Right atrium auricular region (tissue), 2 donors: ENCODE results near the gene TIMM22. TPM values are rescaled to one million over a fixed set of nuclear protein-coding genes. Genes with fewer than 3 reads are reported as not detected.
"Not testable (repeated sequence)": the region's sequence is repeated elsewhere in the genome, so short reads cannot be mapped to it uniquely, and the experiment has no call there.

Experiments
- DNase-seq: peaks from one replicate; pipeline ENCODE4 v3.0.0-alpha.2; 2019; ENCODE audit warnings: low spot score
- H3K27ac ChIP-seq, 2 donors: fragments of 200-600 bp; sonication (generic); 1 replicate in 1 of 2; 2 replicates in 1 of 2; pipeline ENCODE4 v1.5.1; 2016 to 2019
- H3K27me3 ChIP-seq, 2 donors: fragments of 200-600 bp; sonication (generic); one replicate each; pipeline versions ENCODE4 v1.5.1 to v1.6.0; 2017 to 2019
- H3K36me3 ChIP-seq: fragments of 200-600 bp; sonication (generic); one replicate; pipeline ENCODE4 v1.5.1; 2016
- H3K4me1 ChIP-seq, 2 donors: fragments of 200-600 bp; sonication (generic); one replicate each; pipeline versions ENCODE4 v1.5.1 to v1.6.0; 2017 to 2019
- H3K4me3 ChIP-seq, 2 donors: fragments of 200-600 bp; sonication (generic); 1 replicate in 1 of 2; 2 replicates in 1 of 2; pipeline ENCODE4 v1.5.1; 2017 to 2019; ENCODE audit warnings: mild to moderate bottlenecking in 1 of 2, moderate library complexity in 1 of 2
- H3K9me3 ChIP-seq, 2 donors: fragments of 200-600 bp; sonication (generic); one replicate each; pipeline ENCODE4 v1.5.1; 2019
- total RNA-seq, 2 donors: library from RNA; depleted of rRNA; stranded (reverse); fragments of >200 nt; gene quantifications; one replicate each; pipeline ENCODE4 v1.1.0, GENCODE V29; 2016
- TF ChIP-seq, protein P1 (sequence below), 2 donors: fragments of 200-600 bp; sonication (generic); IDR thresholded peaks; one replicate each; pipeline ENCODE4 v1.5.1; 2019; ENCODE audit warnings: antibody characterized with exemption in 2 of 2

The TIMM22 gene
- total RNA-seq, 2 donors from 2014 or later: 14.8 to 15.4 TPM

- H3K27ac ChIP-seq: no peak overlapping the region
- H3K9me3 ChIP-seq: no peaks in the 10 kb centered on the region
- TF ChIP-seq, protein P1, sequence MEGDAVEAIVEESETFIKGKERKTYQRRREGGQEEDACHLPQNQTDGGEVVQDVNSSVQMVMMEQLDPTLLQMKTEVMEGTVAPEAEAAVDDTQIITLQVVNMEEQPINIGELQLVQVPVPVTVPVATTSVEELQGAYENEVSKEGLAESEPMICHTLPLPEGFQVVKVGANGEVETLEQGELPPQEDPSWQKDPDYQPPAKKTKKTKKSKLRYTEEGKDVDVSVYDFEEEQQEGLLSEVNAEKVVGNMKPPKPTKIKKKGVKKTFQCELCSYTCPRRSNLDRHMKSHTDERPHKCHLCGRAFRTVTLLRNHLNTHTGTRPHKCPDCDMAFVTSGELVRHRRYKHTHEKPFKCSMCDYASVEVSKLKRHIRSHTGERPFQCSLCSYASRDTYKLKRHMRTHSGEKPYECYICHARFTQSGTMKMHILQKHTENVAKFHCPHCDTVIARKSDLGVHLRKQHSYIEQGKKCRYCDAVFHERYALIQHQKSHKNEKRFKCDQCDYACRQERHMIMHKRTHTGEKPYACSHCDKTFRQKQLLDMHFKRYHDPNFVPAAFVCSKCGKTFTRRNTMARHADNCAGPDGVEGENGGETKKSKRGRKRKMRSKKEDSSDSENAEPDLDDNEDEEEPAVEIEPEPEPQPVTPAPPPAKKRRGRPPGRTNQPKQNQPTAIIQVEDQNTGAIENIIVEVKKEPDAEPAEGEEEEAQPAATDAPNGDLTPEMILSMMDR (IDR thresholded peaks at IDR 0.05): no peak
- DNase-seq: no peak
- no peaks in the 10 kb centered on the region for H3K27me3 ChIP-seq
- no peaks in the 10 kb centered on the region for H3K4me1 ChIP-seq
- H3K4me3 ChIP-seq: no peak overlapping the region
- H3K36me3 ChIP-seq: no peaks in the 10 kb centered on the region
Observed at GRCh38 chr17:987931-988330, 9.0 kb upstream of the TIMM22 start.

- H3K36me3 ChIP-seq: no peaks in the 10 kb centered on the region
- no peaks in the 10 kb centered on the region for H3K4me1 ChIP-seq
- TF ChIP-seq, protein P1 (IDR thresholded peaks at IDR 0.05): no peak
- no peak overlapping the region for H3K27ac ChIP-seq
- no peaks in the 10 kb centered on the region for H3K27me3 ChIP-seq
- no peaks in the 10 kb centered on the region for H3K9me3 ChIP-seq
- no peak overlapping the region for H3K4me3 ChIP-seq
- no peak for DNase-seq
Observed at GRCh38 chr17:988561-988960, 8.4 kb upstream of the TIMM22 start.

DNA sequence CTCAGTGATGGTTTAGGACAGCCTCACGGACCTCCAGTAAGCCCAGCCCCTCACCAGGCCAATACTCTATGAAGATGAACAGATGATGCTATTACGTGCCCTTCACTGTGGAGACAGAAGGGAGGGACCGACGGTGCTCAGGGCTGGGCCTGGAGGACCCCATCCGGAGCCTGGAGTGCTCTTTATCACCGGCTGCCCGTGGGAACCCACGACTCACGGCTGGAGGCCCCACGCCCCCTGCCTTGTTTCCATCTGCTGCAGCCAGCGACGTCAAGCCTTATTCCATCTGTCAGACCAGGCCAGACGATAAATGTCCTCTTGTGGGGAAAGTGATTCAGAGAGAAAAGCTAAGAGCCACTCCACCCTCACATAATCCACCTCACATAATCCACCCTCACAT is 4.0 kb upstream of the TIMM22 start:
- H3K9me3 ChIP-seq: no peaks in the 10 kb centered on the region
- TF ChIP-seq, protein P1 (IDR thresholded peaks at IDR 0.05): no peak
- no peak overlapping the region for H3K27ac ChIP-seq
- peaks cover 0 to 10% of the 10 kb centered on the region in 2 donors for H3K4me1 ChIP-seq
- no peaks in the 10 kb centered on the region for H3K27me3 ChIP-seq
- H3K36me3 ChIP-seq: no peaks in the 10 kb centered on the region
- no peak for DNase-seq
- no peak overlapping the region for H3K4me3 ChIP-seq

GRCh38 chr17:995324-995723 is 1.6 kb upstream of the TIMM22 start:
- H3K27ac ChIP-seq, H3K9me3 ChIP-seq, DNase-seq, H3K4me3 ChIP-seq, H3K36me3 ChIP-seq, H3K27me3 ChIP-seq: not testable (repeated sequence)
- H3K4me1 ChIP-seq: peaks cover 0 to 29% of the 10 kb centered on the region in 2 donors

- Histone ChIP-seq H3K27me3 (no peaks in the 10 kb centered on the region), H3K9me3 (no peaks in the 10 kb centered on the region), H3K27ac (peak overlapping the region in 1 of 2 donors; percentile 88), H3K4me3 (peak overlapping the region in 1 of 2 donors; percentile 99), H3K4me1 (peaks cover 0 to 56% of the 10 kb centered on the region in 2 donors), H3K36me3 (peaks cover 30% of the 10 kb centered on the region)
- DNase-seq: no peak
- TF ChIP-seq, protein P1 (IDR thresholded peaks at IDR 0.05): no peak
Observed at GRCh38 chr17:998111-998510, 1.2 kb downstream of the TIMM22 start.

- no peaks in the 10 kb centered on the region for H3K9me3 ChIP-seq
- peaks cover 0 to 84% of the 10 kb centered on the region in 2 donors for H3K4me1 ChIP-seq
- H3K27me3 ChIP-seq: no peaks in the 10 kb centered on the region
- no peak overlapping the region for H3K4me3 ChIP-seq
- DNase-seq: no peak
- peak overlapping the region; percentile 86 to 88 for H3K27ac ChIP-seq
- H3K36me3 ChIP-seq: peaks cover 56% of the 10 kb centered on the region
- TF ChIP-seq, protein P1 (IDR thresholded peaks at IDR 0.05): no peak
Observed at GRCh38 chr17:1000597-1001461, 3.9 kb downstream of the TIMM22 start.
